Tibial nerve (tissue), 4 donors: ENCODE data around the gene SIGLEC9.

Source experiments
- CTCF ChIP-seq, 5 experiments: fragments of 200-600 bp in 3 of 5; fragments of 450-650 bp in 2 of 5; sonication (generic) in 3 of 5; IDR thresholded peaks; one replicate each; pipeline ENCODE4 v1.5.1; 2016 to 2019; ENCODE audit warnings: antibody characterized with exemption in 5 of 5, mild to moderate bottlenecking in 3 of 5, moderate library complexity in 2 of 5
- EP300 ChIP-seq, 2 donors: sonication (generic); formaldehyde crosslinking; IDR thresholded peaks; one replicate each; pipeline ENCODE4 v1.6.1; 2017; ENCODE audit warnings: antibody characterized with exemption in 2 of 2, mild to moderate bottlenecking in 1 of 2
- POLR2A ChIP-seq, 2 donors: fragments of 450-650 bp; IDR thresholded peaks; one replicate each; pipeline ENCODE4 v1.6.1; 2017; ENCODE audit warnings: antibody characterized with exemption in 2 of 2, mild to moderate bottlenecking in 2 of 2, moderate library complexity in 2 of 2

- no peak for TF ChIP-seq CTCF (IDR thresholded peaks at IDR 0.05)
- no peak for TF ChIP-seq POLR2A (IDR thresholded peaks at IDR 0.05)
- TF ChIP-seq EP300 (IDR thresholded peaks at IDR 0.05), result no peak
These were observed 42.3 kb downstream of the SIGLEC9 start for GRCh38 chr19:51166846-51167490.
